Neural cell (in vitro differentiated cells): ENCODE data around the gene CA9.

Source experiments
- CTCF ChIP-seq: fragments of 450-650 bp; IDR thresholded peaks from 2 replicates; pipeline ENCODE4 v1.5.1; 2014; ENCODE audit warnings: antibody characterized with exemption, mild to moderate bottlenecking, moderate library complexity; ENCODE audit not compliant: poor library complexity, severe bottlenecking
- EZH2 ChIP-seq: fragments of 200-600, 300-800 bp; shearing (Covaris generic), sonication (generic); IDR thresholded peaks from 2 replicates; pipeline ENCODE4 v1.6.1; 2014; ENCODE audit warnings: antibody characterized with exemption, low read length, borderline replicate concordance, mild to moderate bottlenecking; ENCODE audit not compliant: insufficient read depth, poor library complexity, severe bottlenecking

- TF ChIP-seq CTCF: no peak
- TF ChIP-seq EZH2: no peak
These were observed 38.0 kb upstream of the CA9 start for GRCh38 chr9:35635730-35636129.
